ENCODE data around the gene MCAT.

MCAT gene

GRCh38 chr22:43090130-43090789, 52.9 kb downstream of the MCAT start:
- peak overlapping the region; percentile 60; the same call in 1 of the 2 replicates for H3K4me3 ChIP-seq (ENCODE audit: low read depth, low read length)
- DNase-seq (ENCODE audit: low read depth) = peak; percentile 86
- peak; percentile 72 for TF ChIP-seq CTCF (IDR thresholded peaks at IDR 0.05; ENCODE audit: control insufficient read depth, extremely low read depth, insufficient read depth)

DNA sequence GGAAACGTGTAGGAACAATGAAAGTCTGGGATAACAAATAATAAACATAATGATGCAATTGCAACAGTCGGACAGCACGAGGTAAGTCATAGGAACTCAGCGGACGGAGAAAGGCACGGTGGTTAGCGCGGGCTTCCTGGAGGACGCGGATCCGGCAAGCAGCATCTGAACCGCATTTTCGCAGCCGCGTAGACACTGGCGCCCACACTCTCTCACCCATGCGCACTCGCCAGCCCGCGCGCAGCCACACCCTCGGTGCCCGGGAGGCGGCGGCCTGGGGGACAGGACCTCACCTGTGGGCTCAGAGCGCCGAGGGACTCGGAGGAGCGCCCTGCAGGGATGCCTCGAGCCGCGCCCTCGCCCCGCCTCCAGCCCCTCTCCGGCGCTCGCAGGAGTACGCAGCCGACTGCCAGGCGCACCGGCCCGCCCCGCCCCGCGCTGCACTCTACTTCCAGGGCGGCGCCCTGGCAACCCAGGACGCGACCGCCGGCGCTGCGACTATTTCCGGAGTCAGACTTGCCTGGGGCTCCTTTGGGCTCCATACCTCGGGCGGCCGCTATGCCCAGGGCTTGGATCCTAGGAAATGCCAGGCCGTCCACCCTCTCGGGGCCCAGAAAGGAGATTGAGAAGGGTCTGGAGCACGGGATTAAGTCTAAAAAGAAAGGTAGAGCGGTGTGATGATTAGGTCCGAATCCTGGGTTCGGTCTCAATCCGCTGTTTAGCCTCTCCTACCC, 54.0 kb downstream of the MCAT start, which contains the start of gene TTLL1:
Gene TTLL1 (minus strand): TSS at position 408 of the 734 bp plus-strand sequence. CDS start 13,805 bp downstream, outside the sequence.
- peak; percentile 67 for DNase-seq (ENCODE audit: low read depth)
- TF ChIP-seq CTCF (IDR thresholded peaks at IDR 0.05; ENCODE audit: control insufficient read depth, extremely low read depth, insufficient read depth) = no peak
- peak within 1 kb of the TSS; percentile 60 for H3K4me3 ChIP-seq (ENCODE audit: low read depth, low read length)

- TF ChIP-seq CTCF (IDR thresholded peaks at IDR 0.05; ENCODE audit: control insufficient read depth, extremely low read depth, insufficient read depth) = no peak
- DNase-seq (ENCODE audit: low read depth) = no peak
- H3K4me3 ChIP-seq (ENCODE audit: low read depth, low read length) = peak overlapping the region; percentile 60
Measured at GRCh38 chr22:43088627-43088983, 54.6 kb downstream of the MCAT start.

DNA sequence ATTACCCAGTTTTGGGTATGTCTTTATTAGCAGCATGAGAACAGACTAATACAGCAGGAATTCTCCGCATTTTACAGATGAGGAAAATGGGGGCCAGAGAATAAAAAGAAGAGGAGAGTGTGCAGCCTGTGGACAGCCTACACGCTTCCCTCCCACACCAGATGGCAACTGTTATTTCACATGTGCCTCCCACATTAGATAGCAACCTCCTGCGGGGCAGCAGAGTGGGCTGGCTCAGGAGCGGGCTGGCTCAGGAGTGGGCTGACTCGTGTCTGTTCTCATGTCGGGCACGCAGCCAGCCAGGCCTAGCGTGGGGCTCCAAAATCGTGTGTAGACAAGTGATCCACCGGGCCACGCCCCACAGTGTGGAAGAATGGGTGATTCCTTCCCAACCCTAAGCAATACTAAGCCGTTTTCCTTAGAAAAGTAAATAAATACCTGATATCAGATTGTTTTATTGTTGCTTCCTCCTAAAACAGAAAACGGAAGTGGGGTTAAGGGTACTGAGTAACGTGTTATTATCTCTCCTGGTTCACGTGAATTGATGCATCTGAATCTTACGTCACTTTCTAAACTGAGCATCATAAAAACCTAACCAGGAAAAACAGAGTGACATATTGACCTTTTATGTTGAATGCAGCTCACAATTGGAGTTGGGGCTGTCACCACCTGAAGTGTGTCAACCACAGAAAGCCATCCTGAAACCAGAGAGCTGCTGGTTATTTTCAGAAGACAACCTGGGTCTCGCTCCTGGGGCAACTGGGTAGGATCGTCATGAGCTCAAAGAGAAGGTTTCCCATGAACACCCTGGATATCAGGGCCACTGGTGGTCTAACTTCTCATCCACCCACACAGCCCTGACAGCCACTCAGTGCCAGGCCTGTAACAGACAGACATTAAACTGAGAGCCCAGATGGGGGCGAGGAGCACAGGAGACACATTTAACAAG, 57.3 kb downstream of the MCAT start:
- no peak for TF ChIP-seq CTCF (IDR thresholded peaks at IDR 0.05; ENCODE audit: control insufficient read depth, extremely low read depth, insufficient read depth)
- H3K4me3 ChIP-seq (ENCODE audit: low read depth, low read length) = no peak overlapping the region
- no peak for DNase-seq (ENCODE audit: low read depth)
